GM23248 (cell line): Measurements from ENCODE around the gene IPO8. TPM values are rescaled to one million over a fixed set of nuclear protein-coding genes. Genes with fewer than 3 reads are reported as not detected.

ENCODE experiments used
- DNase-seq: peaks from one replicate; pipeline ENCODE4 v3.0.0-alpha.2; 2015
- H2AFZ ChIP-seq: fragments of 200-600 bp; sonication (generic); 2 replicates; pipeline ENCODE4 v1.6.1; 2016; ENCODE audit warnings: antibody characterized with exemption
- H3F3A ChIP-seq: fragments of 200-600 bp; sonication (generic); 2 replicates; pipeline ENCODE4 v1.6.1; 2016; ENCODE audit warnings: mild to moderate bottlenecking, antibody characterized with exemption, mixed run types; ENCODE audit not compliant: insufficient read depth
- H3K27ac ChIP-seq: fragments of 200-600 bp; sonication (generic); 2 replicates; pipeline ENCODE4 v1.5.1; 2016; ENCODE audit warnings: mild to moderate bottlenecking
- H3K27me3 ChIP-seq: fragments of 200-600 bp; sonication (generic); replicated peaks from 2 replicates; pipeline ENCODE4 v1.6.1; 2016; ENCODE audit warnings: mild to moderate bottlenecking; ENCODE audit not compliant: insufficient read depth
- H3K36me3 ChIP-seq: fragments of 200-600 bp; sonication (generic); 2 replicates; pipeline ENCODE4 v1.6.1; 2016; ENCODE audit warnings: low read depth, mild to moderate bottlenecking
- H3K4me1 ChIP-seq: fragments of 200-600 bp; sonication (generic); 2 replicates; pipeline ENCODE4 v1.6.1; 2016; ENCODE audit warnings: mild to moderate bottlenecking; ENCODE audit not compliant: insufficient read depth
- H3K4me2 ChIP-seq: fragments of 200-600 bp; sonication (generic); one replicate; pipeline ENCODE4 v1.6.1; 2016; ENCODE audit warnings: mild to moderate bottlenecking; ENCODE audit not compliant: unreplicated experiment
- H3K4me3 ChIP-seq: fragments of 200-600 bp; sonication (generic); 2 replicates; pipeline ENCODE4 v1.5.1; 2016; ENCODE audit warnings: mild to moderate bottlenecking
- H3K79me2 ChIP-seq: fragments of 200-600 bp; sonication (generic); 2 replicates; pipeline ENCODE4 v1.6.1; 2016; ENCODE audit warnings: mild to moderate bottlenecking; ENCODE audit not compliant: insufficient read depth
- H3K9ac ChIP-seq: fragments of 200-600 bp; sonication (generic); 2 replicates; pipeline ENCODE4 v1.6.1; 2016; ENCODE audit warnings: mild to moderate bottlenecking
- H3K9me2 ChIP-seq: fragments of 200-600 bp; sonication (generic); 2 replicates; pipeline ENCODE4 v1.6.1; 2016; ENCODE audit warnings: mixed run types, mild to moderate bottlenecking, moderate library complexity; ENCODE audit not compliant: insufficient read depth
- H3K9me3 ChIP-seq: fragments of 200-600 bp; sonication (generic); one replicate; pipeline ENCODE4 v1.6.1; 2017; ENCODE audit warnings: low read depth
- H4K20me1 ChIP-seq: fragments of 200-600 bp; sonication (generic); 2 replicates; pipeline ENCODE4 v1.6.0; 2016; ENCODE audit not compliant: insufficient read depth
- EZH2 ChIP-seq: fragments of 200-600 bp; sonication (generic); IDR thresholded peaks from 2 replicates; pipeline ENCODE4 v1.6.1; 2018; ENCODE audit warnings: antibody characterized with exemption, mild to moderate bottlenecking; ENCODE audit not compliant: insufficient read depth, poor library complexity, severe bottlenecking
- EZH2phosphoT487 ChIP-seq: fragments of 200-600 bp; sonication (generic); IDR thresholded peaks from 2 replicates; pipeline ENCODE4 v1.6.1; 2018; ENCODE audit warnings: antibody characterized with exemption, moderate library complexity, mild to moderate bottlenecking, low read depth; ENCODE audit not compliant: insufficient read depth
- WGBS, 2 experiments: methylation state at CpG; one replicate each; pipeline ENCODE4 v1.1.6; 2015 to 2017; ENCODE audit warnings: low lambda C conversion rate in 2 of 2, low coverage in 1 of 2; ENCODE audit errors: missing lambda C conversion rate in 2 of 2; 5-methylcytosine and 5-hydroxymethylcytosine counted together
- in situ Hi-C: fragments of 300-500 bp; cut with MboI; formaldehyde crosslinking; loops from 2 replicates; pipeline ENCODE4 v1.15.0; 2020
- polyA plus RNA-seq: library from polyadenylated mRNA; unstranded; fragments of >200 nt; fragmentation: Nextera tagmentation; extraction: Ambion mirVana; gene quantifications from 2 replicates; pipeline ENCODE4 v1.2.1, GENCODE V29; 2016
- total RNA-seq: library from RNA; depleted of rRNA; stranded (reverse); fragments of >200 nt; shearing (Covaris generic); gene quantifications from 2 replicates; pipeline ENCODE4 v1.2.3, GENCODE V29; 2014

The IPO8 gene
- total and polyA plus RNA-seq, 2 experiments from 2014 or later, result 10.9 to 21.4 TPM

GRCh38 chr12:30661210-30661609, 34.5 kb downstream of the IPO8 start:
- H3K79me2 ChIP-seq, result no peaks in the 10 kb centered on the region
- H3K4me3 ChIP-seq, result no peak overlapping the region
- H3K9me2 ChIP-seq, result no peaks in the 10 kb centered on the region
- no peak overlapping the region for H3K4me2 ChIP-seq
- H3K27me3 ChIP-seq, result no peaks in the 10 kb centered on the region
- no peak for DNase-seq
- TF ChIP-seq EZH2phosphoT487 (no peak), EZH2 (no peak)
- no peaks in the 10 kb centered on the region for H3F3A ChIP-seq
- no peaks in the 10 kb centered on the region for H4K20me1 ChIP-seq
- H3K4me1 ChIP-seq, result no peaks in the 10 kb centered on the region
- in situ Hi-C loops, result no loop called here
- no peaks in the 10 kb centered on the region for H3K9me3 ChIP-seq
- no peak overlapping the region for H3K9ac ChIP-seq
- H3K36me3 ChIP-seq, result peaks cover 30% of the 10 kb centered on the region; the same call in 1 of the 2 replicates
- H3K27ac ChIP-seq, result no peak overlapping the region
- WGBS, 2 experiments, result 81 to 87% methylated on average over 4 of the region's 4 CpGs
- no peak overlapping the region for H2AFZ ChIP-seq

GRCh38 chr12:30652034-30652696, 43.5 kb downstream of the IPO8 start:
- no peak overlapping the region for H2AFZ ChIP-seq
- H3K4me1 ChIP-seq, result no peaks in the 10 kb centered on the region; the same call in 1 of the 2 replicates
- no peaks in the 10 kb centered on the region for H3F3A ChIP-seq
- no peak overlapping the region for H3K27ac ChIP-seq
- no peaks in the 10 kb centered on the region for H3K79me2 ChIP-seq
- WGBS, 2 experiments, result 96 to 98% methylated on average over 1 of the region's 1 CpG
- H4K20me1 ChIP-seq, result no peaks in the 10 kb centered on the region
- in situ Hi-C loops, result no loop called here
- H3K27me3 ChIP-seq, result no peaks in the 10 kb centered on the region
- no peak overlapping the region for H3K9ac ChIP-seq
- TF ChIP-seq EZH2phosphoT487, result no peak
- no peaks in the 10 kb centered on the region for H3K9me3 ChIP-seq
- no peaks in the 10 kb centered on the region for H3K9me2 ChIP-seq
- H3K4me3 ChIP-seq, result no peak overlapping the region
- peaks cover 30% of the 10 kb centered on the region; the same call in 1 of the 2 replicates for H3K36me3 ChIP-seq
- H3K4me2 ChIP-seq, result no peak overlapping the region
- no peak for DNase-seq

- in situ Hi-C loops, result no loop called here
- Histone ChIP-seq H3F3A (no peaks in the 10 kb centered on the region), H3K9me2 (no peaks in the 10 kb centered on the region), H3K4me3 (no peak overlapping the region), H3K4me2 (no peak overlapping the region), H3K9me3 (no peaks in the 10 kb centered on the region), H3K36me3 (peaks cover 20% of the 10 kb centered on the region; the same call in 1 of the 2 replicates), H3K27ac (no peak overlapping the region), H2AFZ (no peak overlapping the region), H3K79me2 (peaks cover 6% of the 10 kb centered on the region; the same call in 1 of the 2 replicates), H4K20me1 (0 out of 2 replicates have a peak, but pooled peaks cover 2% of the 10 kb centered on the region), H3K27me3 (no peaks in the 10 kb centered on the region), H3K4me1 (no peaks in the 10 kb centered on the region; the same call in 1 of the 2 replicates), H3K9ac (no peak overlapping the region)
- WGBS, 2 experiments, result 17 to 21% methylated on average over 4 of the region's 4 CpGs
- no peak for DNase-seq
- TF ChIP-seq EZH2phosphoT487, result no peak
- no peak for TF ChIP-seq EZH2
Observed at GRCh38 chr12:30646821-30647220, 48.8 kb downstream of the IPO8 start.

- H3K9me3 ChIP-seq, result no peaks in the 10 kb centered on the region
- H3K4me1 ChIP-seq, result no peaks in the 10 kb centered on the region; the same call in 1 of the 2 replicates
Observed at GRCh38 chr12:30643366-30643765, 52.3 kb downstream of the IPO8 start.

More at GRCh38 chr12:30643366-30643765, 52.3 kb downstream of the IPO8 start:
- H2AFZ ChIP-seq, result no peak overlapping the region
- DNase-seq, result peak; percentile 6
- H3K36me3 ChIP-seq, result peaks cover 20% of the 10 kb centered on the region
- in situ Hi-C loops, result no loop called here
- H3K4me3 ChIP-seq, result no peak overlapping the region
- H3K27me3 ChIP-seq, result no peaks in the 10 kb centered on the region
- H3K4me2 ChIP-seq, result no peak overlapping the region
- 0 out of 2 replicates have a peak, but pooled peaks cover 2% of the 10 kb centered on the region for H4K20me1 ChIP-seq
- H3F3A ChIP-seq, result no peaks in the 10 kb centered on the region
- 87 to 89% methylated on average over 4 of the region's 4 CpGs for WGBS, 2 experiments
- no peak overlapping the region for H3K9ac ChIP-seq
- TF ChIP-seq EZH2phosphoT487, result no peak
- TF ChIP-seq EZH2, result no peak
- H3K79me2 ChIP-seq, result peaks cover 6% of the 10 kb centered on the region; the same call in 1 of the 2 replicates
- H3K27ac ChIP-seq, result no peak overlapping the region
- H3K9me2 ChIP-seq, result no peaks in the 10 kb centered on the region
